Adipocyte (in vitro differentiated cells): ENCODE data around the gene ZNF740.

ENCODE experiments used
- DNase-seq: peaks from one replicate; pipeline ENCODE4 v3.0.0-alpha.2; 2015; ENCODE audit warnings: low read depth
- H3K27me3 ChIP-seq: replicated peaks from 2 replicates; pipeline ENCODE4 v1.7.0; 2013; ENCODE audit warnings: mild to moderate bottlenecking, low read length, moderate library complexity; ENCODE audit not compliant: control insufficient read depth, insufficient read depth
- H3K36me3 ChIP-seq: 2 replicates; pipeline ENCODE4 v1.7.0; 2013; ENCODE audit warnings: low read length, mild to moderate bottlenecking, moderate library complexity; ENCODE audit not compliant: control insufficient read depth, insufficient read depth, severe bottlenecking
- H3K4me1 ChIP-seq: 2 replicates; pipeline ENCODE4 v1.7.0; 2013; ENCODE audit warnings: mild to moderate bottlenecking, low read length, moderate library complexity; ENCODE audit not compliant: control insufficient read depth, insufficient read depth
- H3K4me3 ChIP-seq: 2 replicates; pipeline ENCODE4 v1.7.0; 2013; ENCODE audit warnings: mild to moderate bottlenecking, low read length, moderate library complexity
- H3K9ac ChIP-seq: 2 replicates; pipeline ENCODE4 v1.7.0; 2013; ENCODE audit warnings: mild to moderate bottlenecking, low read length, moderate library complexity
- H3K9me3 ChIP-seq: 2 replicates; pipeline ENCODE4 v1.7.0; 2013; ENCODE audit warnings: mild to moderate bottlenecking, low read length, moderate library complexity; ENCODE audit not compliant: control insufficient read depth

The ZNF740 gene

DNA sequence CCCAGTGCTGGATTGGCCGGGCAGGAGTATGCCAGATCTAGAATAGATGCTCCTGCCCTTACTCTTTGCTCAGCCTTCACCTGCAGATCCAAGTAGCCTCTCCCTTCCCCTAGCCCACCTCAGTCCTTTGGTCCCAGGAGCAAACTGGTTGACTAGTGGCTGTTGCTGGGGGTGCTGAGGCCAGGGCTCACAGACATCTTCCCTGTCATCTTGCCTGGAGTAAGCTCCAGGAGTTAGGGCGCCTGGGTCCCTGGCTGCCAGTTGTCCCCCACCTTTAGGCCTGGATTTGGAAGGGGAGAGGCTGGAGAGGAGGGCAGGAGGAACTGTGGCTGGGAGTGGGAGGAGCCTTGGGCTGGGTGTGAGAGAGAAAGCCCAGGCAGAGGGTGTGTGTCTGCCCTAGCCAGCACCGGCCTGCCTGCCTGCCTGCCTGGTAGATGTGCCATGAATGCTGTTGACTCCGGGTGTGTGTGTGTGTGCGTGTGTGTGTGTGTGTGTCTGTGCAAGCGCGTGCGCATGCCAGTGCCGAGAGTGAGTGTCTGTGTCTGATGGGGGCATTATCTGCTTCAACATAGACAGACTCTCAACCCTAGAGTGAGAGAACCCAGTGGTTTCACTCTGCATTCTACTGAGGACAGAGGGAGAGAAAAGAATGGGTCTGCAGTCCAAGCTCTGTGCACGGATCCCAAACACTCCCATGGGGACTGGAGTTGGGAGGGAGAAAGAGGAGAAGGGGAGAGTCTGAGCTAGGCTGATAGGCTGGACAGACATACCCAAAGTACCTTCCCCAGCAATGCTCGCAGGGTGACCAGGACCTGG, 52.3 kb downstream of the ZNF740 start:
- peak overlapping the region; percentile 69 for H3K4me3 ChIP-seq
- H3K4me1 ChIP-seq = peaks cover 24% of the 10 kb centered on the region
- no peaks in the 10 kb centered on the region for H3K36me3 ChIP-seq
- peaks cover 3% of the 10 kb centered on the region for H3K27me3 ChIP-seq
- H3K9me3 ChIP-seq = no peaks in the 10 kb centered on the region
- DNase-seq = peak; percentile 66
- H3K9ac ChIP-seq = peak overlapping the region; percentile 58

- H3K9me3 ChIP-seq = no peaks in the 10 kb centered on the region
- no peaks in the 10 kb centered on the region for H3K36me3 ChIP-seq
- H3K4me3 ChIP-seq = no peak overlapping the region
- H3K27me3 ChIP-seq = peaks cover 3% of the 10 kb centered on the region
- H3K9ac ChIP-seq = no peak overlapping the region
- peak; percentile 36 for DNase-seq
- H3K4me1 ChIP-seq = peaks cover 24% of the 10 kb centered on the region
These were observed 53.2 kb downstream of the ZNF740 start for GRCh38 chr12:53233671-53234121.

- H3K9ac ChIP-seq = no peak overlapping the region
- H3K4me3 ChIP-seq = no peak overlapping the region
- DNase-seq = peak; percentile 41
- peaks cover 24% of the 10 kb centered on the region for H3K4me1 ChIP-seq
- peaks cover 3% of the 10 kb centered on the region for H3K27me3 ChIP-seq
- no peaks in the 10 kb centered on the region for H3K9me3 ChIP-seq
- no peaks in the 10 kb centered on the region for H3K36me3 ChIP-seq
These were observed 53.9 kb downstream of the ZNF740 start for GRCh38 chr12:53234271-53234914.

DNA sequence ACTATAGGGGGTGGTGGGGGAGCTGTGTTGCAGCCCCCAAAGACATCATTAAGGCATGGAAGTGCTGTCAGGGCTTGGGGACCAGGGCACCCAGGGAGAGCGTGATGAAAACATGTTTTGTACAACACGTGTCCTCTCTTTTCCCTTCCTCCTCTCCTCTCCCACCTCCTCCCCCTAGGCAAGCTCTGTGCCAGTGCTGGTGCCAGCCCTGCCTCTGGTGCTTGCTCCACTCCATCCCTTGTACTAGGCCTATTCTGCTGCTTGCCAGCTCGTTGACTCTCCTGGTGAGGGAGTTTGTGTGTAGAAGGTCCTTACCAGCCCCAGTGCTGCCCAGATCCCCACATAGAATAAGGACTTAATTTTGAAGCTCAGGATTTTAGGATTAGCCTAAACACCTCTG, 54.6 kb downstream of the ZNF740 start:
- Histone ChIP-seq H3K9me3 (no peaks in the 10 kb centered on the region), H3K9ac (no peak overlapping the region), H3K4me3 (no peak overlapping the region), H3K36me3 (no peaks in the 10 kb centered on the region), H3K27me3 (peaks cover 3% of the 10 kb centered on the region), H3K4me1 (peaks cover 24% of the 10 kb centered on the region)
- DNase-seq = no peak

- H3K36me3 ChIP-seq = no peaks in the 10 kb centered on the region
- H3K4me3 ChIP-seq = no peak overlapping the region
- peaks cover 3% of the 10 kb centered on the region for H3K27me3 ChIP-seq
- no peak overlapping the region for H3K9ac ChIP-seq
- H3K9me3 ChIP-seq = no peaks in the 10 kb centered on the region
- H3K4me1 ChIP-seq = peaks cover 22% of the 10 kb centered on the region
- DNase-seq = no peak
These were observed 55.4 kb downstream of the ZNF740 start for GRCh38 chr12:53235742-53236442.

DNA sequence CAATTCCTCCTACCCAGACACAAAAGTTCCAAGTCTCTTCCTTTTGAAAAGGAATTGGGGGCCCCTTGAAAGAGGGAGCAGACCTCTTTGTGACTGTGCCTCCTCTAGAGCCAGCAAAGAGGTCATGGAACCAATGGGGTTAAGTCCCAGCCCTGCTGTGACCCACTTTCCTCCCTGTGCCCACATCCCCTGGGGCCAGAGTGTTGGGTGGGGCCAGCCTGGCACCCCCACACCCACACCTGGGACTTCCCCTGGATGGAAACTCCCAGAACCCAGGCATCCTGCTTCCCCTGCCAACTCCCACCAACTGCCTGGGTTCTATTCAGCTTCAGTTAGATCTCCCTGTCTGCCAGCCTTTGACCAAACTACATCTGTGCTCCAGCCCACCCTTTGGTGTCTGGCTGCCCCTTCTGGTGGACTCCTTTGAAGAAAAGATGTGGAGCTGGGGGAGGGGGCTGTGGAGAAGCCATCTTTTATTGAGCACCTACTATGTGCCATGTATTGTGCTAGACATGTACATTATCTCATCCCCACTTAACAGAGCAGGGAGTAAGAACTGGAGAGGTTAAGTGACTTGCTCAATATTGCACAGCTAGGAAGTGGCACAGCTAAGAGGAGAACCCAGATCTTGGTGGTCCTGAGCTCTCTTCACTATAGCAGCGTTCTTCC, 56.1 kb downstream of the ZNF740 start:
- no peak overlapping the region for H3K4me3 ChIP-seq
- H3K27me3 ChIP-seq = peaks cover 3% of the 10 kb centered on the region

DNA sequence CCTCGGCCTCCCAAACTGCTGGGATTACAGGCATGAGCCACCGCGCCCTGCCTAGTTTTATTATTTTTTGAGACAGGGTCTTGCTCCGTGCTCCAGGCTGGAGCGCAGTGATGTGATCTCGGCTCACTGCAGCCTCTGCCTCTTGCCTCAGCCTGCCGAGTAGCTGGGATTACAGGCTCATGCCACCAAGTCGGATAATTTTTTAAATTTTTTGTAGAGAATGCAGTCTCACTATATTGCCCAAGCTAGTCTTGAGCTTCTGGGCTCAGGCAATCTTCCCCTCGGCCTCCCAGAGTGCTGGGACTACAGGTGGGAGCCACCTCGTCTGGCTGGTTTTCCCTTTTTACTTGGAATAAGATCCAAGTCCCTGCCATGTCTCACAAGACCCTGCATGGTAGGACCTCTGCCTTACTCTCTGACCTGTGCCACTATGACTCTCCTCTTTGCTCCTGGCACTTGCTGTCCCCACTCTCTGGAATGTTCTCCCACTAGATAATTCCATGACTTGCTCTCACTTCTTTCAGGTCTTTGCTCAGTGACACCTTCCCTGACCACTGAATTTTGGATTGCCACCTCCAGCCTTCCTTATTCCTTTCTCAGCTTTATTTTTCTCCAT, 59.2 kb downstream of the ZNF740 start:
- H3K9me3 ChIP-seq = no peaks in the 10 kb centered on the region
- no peaks in the 10 kb centered on the region for H3K36me3 ChIP-seq
- no peak overlapping the region for H3K4me3 ChIP-seq
- H3K9ac ChIP-seq = no peak overlapping the region
- peaks cover 26% of the 10 kb centered on the region for H3K27me3 ChIP-seq
- no peak for DNase-seq
- H3K4me1 ChIP-seq = no peaks in the 10 kb centered on the region

More for the DNA sequence above, 56.1 kb downstream of the ZNF740 start:
- H3K36me3 ChIP-seq = no peaks in the 10 kb centered on the region
- H3K9ac ChIP-seq = no peak overlapping the region
- H3K9me3 ChIP-seq = no peaks in the 10 kb centered on the region
- peaks cover 17% of the 10 kb centered on the region for H3K4me1 ChIP-seq
- DNase-seq = no peak

DNA sequence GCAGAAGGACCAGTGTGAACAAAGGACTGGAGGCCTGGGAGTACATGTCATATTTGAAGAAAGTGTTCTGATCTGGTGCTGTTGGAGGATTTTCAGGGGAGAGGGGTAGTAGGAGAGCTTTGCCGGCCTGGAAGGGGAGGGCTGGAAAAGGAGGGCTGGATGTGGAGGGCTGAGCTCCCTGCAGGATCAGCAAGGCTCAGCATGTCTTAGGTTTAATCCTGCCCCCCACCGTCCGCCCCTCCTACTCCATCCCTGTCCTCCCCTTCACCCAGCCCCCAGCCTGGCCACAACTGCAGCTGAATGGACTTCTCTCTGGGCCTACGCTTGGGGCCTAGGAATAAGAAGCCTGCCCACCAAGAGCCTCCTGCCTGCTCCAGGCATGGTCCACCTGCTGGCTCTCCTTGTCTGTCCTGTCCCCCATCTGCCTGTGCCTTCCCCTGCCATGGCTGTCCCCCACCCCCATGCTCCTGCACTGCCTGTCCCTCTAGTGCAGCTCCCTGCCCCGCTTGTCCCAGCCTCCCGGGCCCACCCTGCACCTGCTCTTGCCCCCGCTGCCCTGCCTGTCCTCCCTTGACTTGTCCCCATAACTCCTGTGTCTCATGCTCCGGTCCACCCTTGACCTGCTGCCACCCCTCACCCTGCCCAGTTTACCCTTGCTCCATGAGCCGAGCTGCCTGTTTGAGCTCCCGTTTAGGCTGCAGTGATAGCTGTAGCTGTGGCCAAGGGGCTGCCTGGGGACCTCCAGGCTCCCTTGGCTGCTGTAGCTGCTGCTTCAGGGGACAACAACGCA, 61.3 kb downstream of the ZNF740 start:
- no peak for DNase-seq
- H3K4me3 ChIP-seq = no peak overlapping the region
- no peaks in the 10 kb centered on the region for H3K36me3 ChIP-seq
- H3K4me1 ChIP-seq = no peaks in the 10 kb centered on the region
- peaks cover 26% of the 10 kb centered on the region for H3K27me3 ChIP-seq
- H3K9ac ChIP-seq = no peak overlapping the region
- no peaks in the 10 kb centered on the region for H3K9me3 ChIP-seq

DNA sequence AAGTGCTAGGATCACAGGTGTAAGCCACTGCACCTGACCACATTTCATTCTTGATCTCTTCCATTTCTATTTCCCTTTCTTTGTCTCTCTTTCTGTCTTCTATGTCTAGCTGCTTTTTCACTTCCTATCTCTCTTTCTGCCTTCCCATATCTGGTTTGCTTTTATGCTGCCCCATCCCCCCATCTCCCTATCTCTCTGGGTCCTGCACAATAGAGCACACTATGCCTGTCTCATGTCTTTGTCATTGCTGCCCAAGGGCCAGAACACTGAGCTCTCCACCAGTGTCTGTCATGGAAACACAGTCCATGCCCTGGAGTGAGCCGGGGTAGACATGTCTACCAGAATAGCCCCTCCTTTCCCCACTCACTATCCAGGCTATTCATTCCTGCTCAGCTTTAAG, 63.8 kb downstream of the ZNF740 start:
- no peak for DNase-seq
- no peaks in the 10 kb centered on the region for H3K4me1 ChIP-seq
- no peak overlapping the region for H3K4me3 ChIP-seq
- no peaks in the 10 kb centered on the region for H3K9me3 ChIP-seq
- H3K36me3 ChIP-seq = no peaks in the 10 kb centered on the region
- H3K9ac ChIP-seq = no peak overlapping the region
- H3K27me3 ChIP-seq = peaks cover 22% of the 10 kb centered on the region
